Measurements from ENCODE around the gene RINL.

RINL gene

GRCh38 chr19:38904581-38905539 lies 26.8 kb upstream of the RINL start:
- H3K36me3 ChIP-seq (ENCODE audit: insufficient read depth, low read length): peaks cover 51% of the 10 kb centered on the region
- H3F3A ChIP-seq (ENCODE audit: insufficient read depth, low read length): no peaks in the 10 kb centered on the region
- no peak overlapping the region for H2AFZ ChIP-seq (ENCODE audit: low read length)
- H3K9me3 ChIP-seq (ENCODE audit: low read length): no peaks in the 10 kb centered on the region
- TF ChIP-seq CTCF (IDR thresholded peaks at IDR 0.05; ENCODE audit: low read length): no peak
- TF ChIP-seq EZH2 (IDR thresholded peaks at IDR 0.05; ENCODE audit: borderline replicate concordance, low read length): no peak
- no peak overlapping the region for H3K27ac ChIP-seq (ENCODE audit: low read depth, low read length, poor library complexity, severe bottlenecking)
- H3K4me1 ChIP-seq (ENCODE audit: insufficient read depth, low read length, severe bottlenecking): peaks cover 7% of the 10 kb centered on the region
- no peak overlapping the region for H3K9ac ChIP-seq (ENCODE audit: low read length)
- H3K4me3 ChIP-seq (ENCODE audit: low read depth, low read length, poor library complexity, severe bottlenecking): no peak overlapping the region
- no peak overlapping the region for H3K4me2 ChIP-seq (ENCODE audit: low read length)
- no peaks in the 10 kb centered on the region for H3K27me3 ChIP-seq (ENCODE audit: insufficient read depth, low read length)
- H4K20me1 ChIP-seq (ENCODE audit: insufficient read depth, low read length): no peaks in the 10 kb centered on the region
- H3K79me2 ChIP-seq (ENCODE audit: insufficient read depth, low read length): peaks cover 16% of the 10 kb centered on the region
- no peaks in the 10 kb centered on the region for H3K9me2 ChIP-seq (ENCODE audit: low read depth, low read length)

GRCh38 chr19:38901683-38902082 lies 23.6 kb upstream of the RINL start:
- Histone ChIP-seq H3K36me3 (ENCODE audit: insufficient read depth, low read length) (peaks cover 28% of the 10 kb centered on the region), H3K4me1 (ENCODE audit: insufficient read depth, low read length, severe bottlenecking) (peaks cover 24% of the 10 kb centered on the region), H3K79me2 (ENCODE audit: insufficient read depth, low read length) (peaks cover 16% of the 10 kb centered on the region), H3K4me2 (ENCODE audit: low read length) (no peak overlapping the region), H2AFZ (ENCODE audit: low read length) (no peak overlapping the region), H4K20me1 (ENCODE audit: insufficient read depth, low read length) (no peaks in the 10 kb centered on the region), H3K9me2 (ENCODE audit: low read depth, low read length) (no peaks in the 10 kb centered on the region), H3F3A (ENCODE audit: insufficient read depth, low read length) (no peaks in the 10 kb centered on the region), H3K9me3 (ENCODE audit: low read length) (no peaks in the 10 kb centered on the region), H3K27me3 (ENCODE audit: insufficient read depth, low read length) (no peaks in the 10 kb centered on the region), H3K4me3 (ENCODE audit: low read depth, low read length, poor library complexity, severe bottlenecking) (no peak overlapping the region), H3K9ac (ENCODE audit: low read length) (no peak overlapping the region), H3K27ac (ENCODE audit: low read depth, low read length, poor library complexity, severe bottlenecking) (no peak overlapping the region)
- TF ChIP-seq EZH2 (IDR thresholded peaks at IDR 0.05; ENCODE audit: borderline replicate concordance, low read length) (no peak), CTCF (IDR thresholded peaks at IDR 0.05; ENCODE audit: low read length) (no peak)

GRCh38 chr19:38900743-38901190 lies 22.7 kb upstream of the RINL start:
- no peaks in the 10 kb centered on the region for H3K27me3 ChIP-seq (ENCODE audit: insufficient read depth, low read length)
- peaks cover 23% of the 10 kb centered on the region for H3K36me3 ChIP-seq (ENCODE audit: insufficient read depth, low read length)
- peak overlapping the region; percentile 82 for H3K4me2 ChIP-seq (ENCODE audit: low read length)
- TF ChIP-seq CTCF (IDR thresholded peaks at IDR 0.05; ENCODE audit: low read length) (no peak), EZH2 (IDR thresholded peaks at IDR 0.05; ENCODE audit: borderline replicate concordance, low read length) (no peak)
- peak overlapping the region; percentile 67 for H3K4me3 ChIP-seq (ENCODE audit: low read depth, low read length, poor library complexity, severe bottlenecking)
- H3K9me2 ChIP-seq (ENCODE audit: low read depth, low read length): no peaks in the 10 kb centered on the region
- no peaks in the 10 kb centered on the region for H3F3A ChIP-seq (ENCODE audit: insufficient read depth, low read length)
- no peak overlapping the region for H2AFZ ChIP-seq (ENCODE audit: low read length)
- no peaks in the 10 kb centered on the region for H4K20me1 ChIP-seq (ENCODE audit: insufficient read depth, low read length)
- peaks cover 24% of the 10 kb centered on the region for H3K4me1 ChIP-seq (ENCODE audit: insufficient read depth, low read length, severe bottlenecking)
- no peaks in the 10 kb centered on the region for H3K9me3 ChIP-seq (ENCODE audit: low read length)
- peaks cover 16% of the 10 kb centered on the region for H3K79me2 ChIP-seq (ENCODE audit: insufficient read depth, low read length)
- H3K27ac ChIP-seq (ENCODE audit: low read depth, low read length, poor library complexity, severe bottlenecking): peak overlapping the region; percentile 8
- H3K9ac ChIP-seq (ENCODE audit: low read length): peak overlapping the region; percentile 75

Measured in OCI-LY1 (cell line).